SK-N-SH (cell line): ENCODE measurements around the gene ENPEP. TPM values are rescaled to one million over a fixed set of nuclear protein-coding genes. Genes with fewer than 3 reads are reported as not detected.

ENCODE experiments used
- CTCF ChIA-PET: fragments of 300-600, 350-600 bp; formaldehyde crosslinking; extraction: SDS; loops from one replicate; lab custom pipeline; 2021; lab: Yijun Ruan, JAX
- POLR2A ChIA-PET: fragments of 350-600 bp; sonication (Branson Sonifier 250); formaldehyde crosslinking; extraction: SDS; loops from one replicate; lab custom pipeline; 2020; ENCODE audit warnings: antibody characterized with exemption, inconsistent platforms; lab: Yijun Ruan, JAX
- DNase-seq: peaks from one replicate; pipeline ENCODE4 v3.0.0; 2012
- H2AFZ ChIP-seq: fragments of 200-600 bp; sonication (generic); 2 replicates; pipeline ENCODE4 v1.8.1; 2016; ENCODE audit warnings: antibody characterized with exemption, mild to moderate bottlenecking, low read depth
- H3F3A ChIP-seq: fragments of 200-600 bp; sonication (generic); replicated peaks from 2 replicates; pipeline ENCODE3; 2016; ENCODE audit warnings: antibody characterized with exemption, mild to moderate bottlenecking; ENCODE audit not compliant: insufficient read depth
- H3K27ac ChIP-seq, 2 experiments: fragments of 200-500 bp in 1 of 2; fragments of 200-600 bp in 1 of 2; sonication (Bioruptor generic) in 1 of 2; sonication (generic), shearing (Covaris generic) in 1 of 2; 2 replicates each; pipeline versions ENCODE4 v1.5.1 to v1.6.1; 2014 to 2016; ENCODE audit warnings: low read depth in 2 of 2, inconsistent platforms in 1 of 2, low read length in 1 of 2, mild to moderate bottlenecking in 1 of 2, mixed read lengths in 1 of 2
- H3K27me3 ChIP-seq: fragments of 200-600 bp; sonication (generic), shearing (Covaris generic); 2 replicates; pipeline ENCODE4 v1.6.1; 2016; ENCODE audit warnings: mixed run types; ENCODE audit not compliant: insufficient read depth
- H3K36me3 ChIP-seq, 2 experiments: fragments of 200-500 bp in 1 of 2; fragments of 200-600 bp in 1 of 2; sonication (Bioruptor generic) in 1 of 2; sonication (generic) in 1 of 2; replicated peaks in 1 of 2; 2 replicates each; pipeline versions ENCODE3 to v1.5.1; 2014 to 2016; ENCODE audit warnings: low read length in 1 of 2, mild to moderate bottlenecking in 1 of 2; ENCODE audit not compliant: insufficient read depth in 2 of 2, control insufficient read depth in 1 of 2
- H3K4me1 ChIP-seq, 2 experiments: fragments of 200-500 bp in 1 of 2; fragments of 200-600 bp in 1 of 2; sonication (Bioruptor generic) in 1 of 2; sonication (generic), shearing (Covaris generic) in 1 of 2; 2 replicates each; pipeline versions ENCODE4 v1.5.1 to v1.6.1; 2014 to 2016; ENCODE audit warnings: low read depth in 1 of 2, low read length in 1 of 2, mixed run types in 1 of 2; ENCODE audit not compliant: insufficient read depth in 2 of 2, control insufficient read depth in 1 of 2
- H3K4me2 ChIP-seq: fragments of 200-600 bp; sonication (generic), shearing (Covaris generic); 2 replicates; pipeline ENCODE4 v1.6.1; 2017; ENCODE audit warnings: mixed run types
- H3K4me3 ChIP-seq, 2 experiments: fragments of 200-500 bp in 1 of 2; fragments of 200-600 bp in 1 of 2; sonication (Bioruptor generic) in 1 of 2; sonication (generic), shearing (Covaris generic) in 1 of 2; 2 replicates each; pipeline versions ENCODE4 v1.5.1 to v1.8.1; 2014 to 2016; ENCODE audit warnings: low read depth in 2 of 2, inconsistent platforms in 1 of 2, low read length in 1 of 2, mild to moderate bottlenecking in 1 of 2, mixed read lengths in 1 of 2, moderate library complexity in 1 of 2
- H3K79me2 ChIP-seq: fragments of 200-600 bp; sonication (generic); 2 replicates; pipeline ENCODE4 v1.8.1; 2017; ENCODE audit warnings: mild to moderate bottlenecking; ENCODE audit not compliant: insufficient read depth
- H3K9ac ChIP-seq: fragments of 200-600 bp; sonication (generic); 2 replicates; pipeline ENCODE4 v1.6.1; 2017; ENCODE audit warnings: mixed run types
- H3K9me2 ChIP-seq: fragments of 200-600 bp; sonication (generic); 2 replicates; pipeline ENCODE4 v1.6.1; 2017; ENCODE audit warnings: mixed run types
- H3K9me3 ChIP-seq: fragments of 200-600 bp; sonication (generic); 2 replicates; pipeline ENCODE4 v1.6.1; 2017; ENCODE audit warnings: mixed run types, mild to moderate bottlenecking, moderate library complexity
- H4K20me1 ChIP-seq: fragments of 200-600 bp; sonication (generic); 2 replicates; pipeline ENCODE4 v1.6.1; 2017; ENCODE audit warnings: mild to moderate bottlenecking, mixed run types; ENCODE audit not compliant: insufficient read depth
- CHD2 ChIP-seq: fragments of 150-350 bp; IDR thresholded peaks from 2 replicates; pipeline ENCODE4 v1.6.1; 2018; ENCODE audit warnings: low read length; ENCODE audit not compliant: partially characterized antibody
- CTCF ChIP-seq: fragments of 200-600 bp; sonication (generic); IDR thresholded peaks from 2 replicates; pipeline ENCODE4 v1.6.1; 2017; ENCODE audit warnings: antibody characterized with exemption, mild to moderate bottlenecking, moderate library complexity
- ELF1 ChIP-seq: IDR thresholded peaks from 2 replicates; pipeline ENCODE4 v1.4.0; 2012
- EP300 ChIP-seq, 2 experiments: IDR thresholded peaks; 2 replicates each; pipeline versions ENCODE4 v1.4.0 to v1.6.1; 2012; ENCODE audit warnings: borderline replicate concordance in 1 of 2, low read depth in 1 of 2, low read length in 1 of 2
- FOXM1 ChIP-seq: IDR thresholded peaks from 2 replicates; pipeline ENCODE4 v1.4.0; 2012; ENCODE audit warnings: low read depth, mild to moderate bottlenecking
- IRF3 ChIP-seq: fragments of 150-350 bp; IDR thresholded peaks from 2 replicates; pipeline ENCODE4 v1.6.1; 2016; ENCODE audit warnings: mild to moderate bottlenecking, low read depth, low read length
- JUND ChIP-seq: IDR thresholded peaks from 2 replicates; pipeline ENCODE4 v1.4.0; 2012
- MAX ChIP-seq: IDR thresholded peaks from 2 replicates; pipeline ENCODE4 v1.4.0; 2012; ENCODE audit warnings: low read depth
- MEF2A ChIP-seq: IDR thresholded peaks from 2 replicates; pipeline ENCODE4 v1.4.0; 2012; ENCODE audit warnings: low read depth, borderline replicate concordance
- NRF1 ChIP-seq: IDR thresholded peaks from 2 replicates; pipeline ENCODE4 v1.6.1; 2012; ENCODE audit warnings: low read depth, mild to moderate bottlenecking, low read length
- REST ChIP-seq: IDR thresholded peaks from 2 replicates; pipeline ENCODE4 v1.6.1; 2012; ENCODE audit warnings: mild to moderate bottlenecking, low read depth, low read length, moderate library complexity
- ZBTB33 ChIP-seq: IDR thresholded peaks from 2 replicates; pipeline ENCODE4 v1.4.0; 2012; ENCODE audit warnings: low read depth, borderline replicate concordance
- WGBS: methylation state at CpG from one replicate; pipeline ENCODE4 v1.1.6; 2017; ENCODE audit warnings: low lambda C conversion rate; 5-methylcytosine and 5-hydroxymethylcytosine counted together
- polyA plus RNA-seq, 3 experiments: library from polyadenylated mRNA; depleted of rRNA; stranded (reverse); fragments of >200 nt; gene quantifications; 2 replicates each; pipeline ENCODE4 v1.2.3, GENCODE V29; 2012

The ENPEP gene
- polyA plus RNA-seq, 1 of the 3 experiments (the other 2 are of a cell fraction) = 0.16 TPM

GRCh38 chr4:110543577-110543976 lies 67.6 kb downstream of the ENPEP start:
- Histone ChIP-seq H3K9me3 (no peaks in the 10 kb centered on the region), H4K20me1 (no peaks in the 10 kb centered on the region), H3K36me3 (no peaks in the 10 kb centered on the region), H3K9ac (no peak overlapping the region), H3K27ac (no peak overlapping the region), H3K4me2 (no peak overlapping the region), H3K27me3 (no peaks in the 10 kb centered on the region), H3K4me1 (no peaks in the 10 kb centered on the region), H3K4me3 (no peak overlapping the region), H3K9me2 (no peaks in the 10 kb centered on the region), H2AFZ (no peak overlapping the region), H3F3A (no peaks in the 10 kb centered on the region), H3K79me2 (no peaks in the 10 kb centered on the region)
- TF ChIP-seq NRF1 = no peak
- TF ChIP-seq ZBTB33 = no peak
- TF ChIP-seq JUND = no peak
- WGBS = 21% methylated on average over 2 of the region's 2 CpGs
- ChIA-PET POLR2A (no interaction called here), CTCF (interaction anchor here (1.0 to 1.6 kb wide), 2 partner anchors 32 to 544 kb away, joined by 3 to 4 read pairs; no protein-coding TSS in a partner anchor)
- no peak for DNase-seq

GRCh38 chr4:110544594-110544993 lies 68.6 kb downstream of the ENPEP start:
- Histone ChIP-seq H3K36me3 (no peaks in the 10 kb centered on the region), H3K4me3 (no peak overlapping the region)
- TF ChIP-seq IRF3 (no peak), MAX (no peak)
- TF ChIP-seq, all 33 proteins: peak for 0
- Histone ChIP-seq H3K9me2 (no peaks in the 10 kb centered on the region), H3F3A (no peaks in the 10 kb centered on the region), H3K9me3 (no peaks in the 10 kb centered on the region), H3K27me3 (no peaks in the 10 kb centered on the region), H2AFZ (no peak overlapping the region), H3K4me1 (no peaks in the 10 kb centered on the region), H3K27ac (no peak overlapping the region), H4K20me1 (no peaks in the 10 kb centered on the region), H3K4me2 (no peak overlapping the region), H3K9ac (no peak overlapping the region), H3K79me2 (no peaks in the 10 kb centered on the region)
- POLR2A ChIA-PET = no interaction called here
- no peak for DNase-seq
- CTCF ChIA-PET = no interaction called here

- 12% methylated on average over 1 of the region's 1 CpG for WGBS
- no peaks in the 10 kb centered on the region for H3K79me2 ChIP-seq
- no peaks in the 10 kb centered on the region for H3K27me3 ChIP-seq
- no peak overlapping the region for H3K4me2 ChIP-seq
- no peaks in the 10 kb centered on the region for H4K20me1 ChIP-seq
- H3K4me3 ChIP-seq = no peak overlapping the region
- TF ChIP-seq EP300 (IDR thresholded peaks at IDR 0.05; ENCODE audit: borderline replicate concordance in 1 of 2, low read depth in 1 of 2, low read length in 1 of 2) (no peak), REST (no peak), ELF1 (no peak), MEF2A (no peak), CTCF (no peak), FOXM1 (no peak), CHD2 (no peak)
- CTCF ChIA-PET = interaction anchor here (0.9 kb wide), 1 partner anchor 551 kb away, joined by 4 read pairs; no protein-coding TSS in a partner anchor
- H3K9ac ChIP-seq = no peak overlapping the region
- POLR2A ChIA-PET = no interaction called here
- DNase-seq = no peak
- H3K36me3 ChIP-seq = no peaks in the 10 kb centered on the region
- H3K9me3 ChIP-seq = no peaks in the 10 kb centered on the region
- no peaks in the 10 kb centered on the region for H3K9me2 ChIP-seq
- no peaks in the 10 kb centered on the region for H3F3A ChIP-seq
- no peaks in the 10 kb centered on the region for H3K4me1 ChIP-seq
- no peak overlapping the region for H2AFZ ChIP-seq
- H3K27ac ChIP-seq = no peak overlapping the region
Measured at GRCh38 chr4:110550260-110550659, 74.3 kb downstream of the ENPEP start.
